Type B pancreatic cell (in vitro differentiated cells): ENCODE measurements around the gene CRIP3. TPM values are rescaled to one million over a fixed set of nuclear protein-coding genes. Genes with fewer than 3 reads are reported as not detected.

ENCODE experiments used
- DNase-seq: peaks from one replicate; pipeline ENCODE4 v3.0.0; 2021; ENCODE audit warnings: mixed read lengths; ENCODE audit not compliant: unreplicated experiment; ENCODE audit errors: extremely low spot score
- H3K27ac Mint-ChIP-seq: 2 replicates; pipeline ENCODE4 v1.8.0; 2021; ENCODE audit warnings: mild to moderate bottlenecking, mixed read lengths
- H3K27me3 Mint-ChIP-seq: 2 replicates; pipeline ENCODE4 v1.8.0; 2021; ENCODE audit warnings: mixed read lengths
- H3K36me3 Mint-ChIP-seq: 2 replicates; pipeline ENCODE4 v1.8.0; 2021; ENCODE audit warnings: mixed read lengths
- H3K4me1 Mint-ChIP-seq: one replicate; pipeline ENCODE4 v1.8.0; 2021; ENCODE audit warnings: mixed read lengths; ENCODE audit not compliant: unreplicated experiment
- H3K4me3 Mint-ChIP-seq: 2 replicates; pipeline ENCODE4 v1.8.0; 2021; ENCODE audit warnings: mild to moderate bottlenecking, mixed read lengths
- H3K9me3 Mint-ChIP-seq: 2 replicates; pipeline ENCODE4 v1.8.0; 2021; ENCODE audit warnings: mixed read lengths
- total RNA-seq: library from RNA; stranded (reverse); gene quantifications from 2 replicates; pipeline ENCODE4 v1.2.1, GENCODE V29; 2021; ENCODE audit warnings: low replicate concordance
- TF ChIP-seq, protein P1 (sequence below): fragments of 200-600 bp; sonication (generic); conservative IDR thresholded peaks from 2 replicates; pipeline ENCODE4 v1.5.0; 2021; ENCODE audit warnings: antibody characterized with exemption, mild to moderate bottlenecking

The CRIP3 gene
- total RNA-seq, 1 donor from 2014 or later: 2.9 TPM

DNA sequence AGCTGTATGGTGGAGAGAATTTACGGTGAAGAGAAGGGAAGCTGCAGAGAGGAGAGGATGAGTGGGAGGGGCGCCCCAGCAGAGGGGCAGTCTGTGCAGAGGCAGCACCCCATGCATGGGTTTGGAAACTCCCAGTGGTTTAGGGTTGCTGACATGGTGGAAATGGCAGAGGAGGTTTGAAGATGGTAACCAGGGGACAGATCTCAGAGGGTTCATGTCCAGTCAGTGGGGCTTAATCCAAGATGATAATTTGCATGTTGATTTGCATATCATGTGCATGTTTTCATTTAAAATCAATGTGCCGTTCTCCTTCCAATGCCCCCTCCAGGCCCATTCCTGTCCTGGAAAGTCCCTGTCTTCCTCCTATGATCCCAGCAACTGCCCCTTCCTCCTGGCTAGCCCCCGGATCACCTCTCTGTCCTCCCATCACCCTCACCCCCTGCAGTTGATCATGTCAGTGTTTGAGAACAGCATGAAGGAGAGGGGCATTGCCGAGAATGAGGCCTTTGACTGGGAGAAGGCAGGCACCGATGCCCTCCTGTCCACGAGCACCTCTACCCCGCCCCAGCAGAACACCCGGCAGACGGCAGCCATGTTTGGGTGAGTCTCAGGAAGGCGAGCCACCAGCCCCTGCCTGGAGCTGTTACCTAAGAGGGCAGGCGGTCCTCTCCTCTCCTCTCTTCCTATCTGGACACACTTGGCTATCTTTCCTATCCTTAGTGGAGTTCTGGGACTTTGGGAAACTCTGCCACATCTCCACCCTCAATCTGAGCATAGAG, 51.1 kb downstream of the CRIP3 start:
- Mint-ChIP-seq H3K4me3 (no peak overlapping the region), H3K4me1 (peaks cover 28% of the 10 kb centered on the region), H3K27ac (no peak overlapping the region), H3K36me3 (no peaks in the 10 kb centered on the region), H3K9me3 (no peaks in the 10 kb centered on the region), H3K27me3 (peaks cover 12% of the 10 kb centered on the region)
- no peak for DNase-seq
- TF ChIP-seq, protein P1, sequence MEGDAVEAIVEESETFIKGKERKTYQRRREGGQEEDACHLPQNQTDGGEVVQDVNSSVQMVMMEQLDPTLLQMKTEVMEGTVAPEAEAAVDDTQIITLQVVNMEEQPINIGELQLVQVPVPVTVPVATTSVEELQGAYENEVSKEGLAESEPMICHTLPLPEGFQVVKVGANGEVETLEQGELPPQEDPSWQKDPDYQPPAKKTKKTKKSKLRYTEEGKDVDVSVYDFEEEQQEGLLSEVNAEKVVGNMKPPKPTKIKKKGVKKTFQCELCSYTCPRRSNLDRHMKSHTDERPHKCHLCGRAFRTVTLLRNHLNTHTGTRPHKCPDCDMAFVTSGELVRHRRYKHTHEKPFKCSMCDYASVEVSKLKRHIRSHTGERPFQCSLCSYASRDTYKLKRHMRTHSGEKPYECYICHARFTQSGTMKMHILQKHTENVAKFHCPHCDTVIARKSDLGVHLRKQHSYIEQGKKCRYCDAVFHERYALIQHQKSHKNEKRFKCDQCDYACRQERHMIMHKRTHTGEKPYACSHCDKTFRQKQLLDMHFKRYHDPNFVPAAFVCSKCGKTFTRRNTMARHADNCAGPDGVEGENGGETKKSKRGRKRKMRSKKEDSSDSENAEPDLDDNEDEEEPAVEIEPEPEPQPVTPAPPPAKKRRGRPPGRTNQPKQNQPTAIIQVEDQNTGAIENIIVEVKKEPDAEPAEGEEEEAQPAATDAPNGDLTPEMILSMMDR: no peak

DNA sequence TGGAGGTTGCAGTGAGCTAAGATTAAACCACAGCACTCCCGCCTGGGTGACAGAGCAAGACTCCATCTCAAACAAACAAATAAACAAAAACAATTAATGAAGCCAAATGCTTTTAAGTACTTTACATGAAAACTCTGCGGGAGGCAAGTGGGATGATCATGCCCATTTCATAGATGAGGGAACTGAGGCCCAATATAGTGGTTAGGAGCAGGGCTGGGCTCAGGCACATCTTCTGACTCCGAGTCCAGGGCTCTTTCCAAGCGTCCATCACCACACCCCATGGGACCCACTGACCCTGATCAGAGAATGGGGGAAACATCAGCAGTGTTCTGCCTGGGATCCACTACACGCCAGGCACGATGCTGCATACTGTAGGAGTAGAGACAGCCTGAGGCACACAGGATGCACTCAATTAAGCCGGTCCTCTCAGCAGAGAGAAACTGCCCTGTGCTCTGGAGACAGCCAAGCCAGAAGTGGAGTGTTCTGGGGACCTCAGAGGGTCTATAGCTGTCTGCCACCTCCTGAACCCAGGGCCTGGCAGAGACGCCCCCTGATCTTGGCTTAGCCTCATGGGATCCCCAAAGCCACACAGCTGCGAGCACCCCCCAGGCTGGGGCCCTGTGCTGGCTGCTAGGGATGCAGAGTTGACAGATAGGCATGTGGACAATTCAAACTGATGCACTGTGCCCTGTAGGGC, 51.8 kb downstream of the CRIP3 start:
- Mint-ChIP-seq H3K4me3 (no peak overlapping the region), H3K36me3 (no peaks in the 10 kb centered on the region), H3K27ac (no peak overlapping the region), H3K9me3 (no peaks in the 10 kb centered on the region), H3K27me3 (peaks cover 15% of the 10 kb centered on the region), H3K4me1 (peaks cover 23% of the 10 kb centered on the region)
- TF ChIP-seq, protein P1: no peak
- no peak for DNase-seq

Other genes starting within 250 kb of the CRIP3 start
- 58.6 and 71.8 TPM in 2 replicates for gene MRPL2, start 249.4 kb downstream of the CRIP3 start, total RNA-seq
- 33.2 and 36.4 TPM in 2 replicates for gene KLC4, start 249.2 kb downstream of the CRIP3 start, total RNA-seq
- 115 and 155 TPM in 2 replicates for gene PTK7, start 232.5 kb downstream of the CRIP3 start, total RNA-seq
- 35.2 and 38.2 TPM in 2 replicates for gene SRF, start 137.6 kb downstream of the CRIP3 start, total RNA-seq
- gene CUL9, start 126.6 kb downstream of the CRIP3 start, total RNA-seq: 29.5 and 49.5 TPM in 2 replicates
- 47.8 and 52.3 TPM in 2 replicates for gene DNPH1, start 79.3 kb downstream of the CRIP3 start, total RNA-seq
- gene TTBK1, start 65.3 kb downstream of the CRIP3 start, total RNA-seq: 0.93 and 1.7 TPM in 2 replicates
- gene SLC22A7, start 10.6 kb downstream of the CRIP3 start, total RNA-seq: 0.12 TPM in 1 of 2 replicates, not detected in the other
- gene ZNF318, start 60.8 kb upstream of the CRIP3 start, total RNA-seq: 13.3 and 23.3 TPM in 2 replicates
- gene ABCC10, start 118.7 kb upstream of the CRIP3 start, total RNA-seq: 39.1 and 46.5 TPM in 2 replicates
- 3.3 and 3.4 TPM in 2 replicates for gene DLK2, start 146.7 kb upstream of the CRIP3 start, total RNA-seq
- 34.7 and 44.5 TPM in 2 replicates for gene TJAP1, start 168.7 kb upstream of the CRIP3 start, total RNA-seq
- gene LRRC73, start 201.5 kb upstream of the CRIP3 start, total RNA-seq: 1.5 and 2.9 TPM in 2 replicates
- 122 and 135 TPM in 2 replicates for gene YIPF3, start 208.1 kb upstream of the CRIP3 start, total RNA-seq
- gene POLR1C, start 208.3 kb upstream of the CRIP3 start, total RNA-seq: 57.4 and 60.8 TPM in 2 replicates